NB4 (cell line): ENCODE measurements around the gene PTPN20.

Source experiments
- CTCF ChIP-seq: IDR thresholded peaks from one replicate; pipeline ENCODE4 v1.5.1; 2012; ENCODE audit warnings: low read depth, low read length
- MAX ChIP-seq: IDR thresholded peaks from 2 replicates; pipeline ENCODE4 v1.6.1; 2011; ENCODE audit warnings: low read depth, low read length
- POLR2A ChIP-seq: IDR thresholded peaks from 2 replicates; pipeline ENCODE4 v1.6.1; 2011; ENCODE audit warnings: mild to moderate bottlenecking; ENCODE audit not compliant: insufficient read length; ENCODE audit errors: extremely low read depth

GRCh38 chr10:47038881-47039561, 127.8 kb downstream of the PTPN20 start:
- TF ChIP-seq CTCF, result no peak
- no peak for TF ChIP-seq POLR2A
- TF ChIP-seq MAX, result no peak
